Vagina (tissue), 2 donors: Measurements from ENCODE around the gene SLC30A2.

Experiments
- POLR2AphosphoS5 ChIP-seq, 2 donors: sonication (generic); formaldehyde crosslinking; IDR thresholded peaks; one replicate each; pipeline ENCODE4 v1.9.0; 2017; ENCODE audit warnings: antibody characterized with exemption in 2 of 2, mild to moderate bottlenecking in 2 of 2, low read depth in 1 of 2; ENCODE audit not compliant: insufficient read depth in 1 of 2
- TF ChIP-seq, protein P1 (sequence below), 3 experiments: fragments of 450-650 bp in 2 of 3; fragments of 200-600 bp in 1 of 3; sonication (generic) in 1 of 3; IDR thresholded peaks; one replicate each; pipeline ENCODE4 v1.5.1; 2017 to 2019; ENCODE audit warnings: antibody characterized with exemption in 3 of 3, mild to moderate bottlenecking in 2 of 3, moderate library complexity in 2 of 3

DNA sequence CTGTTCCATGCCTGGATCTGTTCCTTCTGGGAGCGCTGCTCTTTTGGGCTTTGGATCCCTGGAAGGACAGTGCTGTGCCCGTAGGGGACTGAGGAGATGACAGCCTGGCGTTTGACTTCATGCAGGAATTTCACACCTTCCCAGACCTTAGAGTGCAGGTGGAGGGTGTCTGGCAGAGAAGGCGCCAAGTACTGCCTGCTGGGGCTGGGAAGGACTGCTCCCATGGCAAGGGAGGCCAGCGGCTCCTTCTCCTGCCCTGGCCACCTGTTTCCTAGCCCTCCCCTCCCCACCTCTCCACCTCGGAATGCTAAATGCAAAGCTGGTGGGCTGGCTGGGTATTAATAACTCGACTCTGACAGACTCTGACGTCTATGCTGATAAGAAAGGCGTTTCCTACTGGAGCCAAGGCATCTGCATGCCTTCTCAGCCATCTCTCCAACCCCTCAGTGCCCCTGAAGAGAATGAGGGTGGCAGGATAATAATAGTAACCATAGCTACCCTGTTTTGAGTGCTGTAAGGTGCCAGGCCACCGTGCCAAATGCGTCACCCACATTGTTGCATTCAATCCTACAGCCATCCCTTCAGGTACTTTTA lies 48.3 kb upstream of the SLC30A2 start:
- TF ChIP-seq, protein P1, sequence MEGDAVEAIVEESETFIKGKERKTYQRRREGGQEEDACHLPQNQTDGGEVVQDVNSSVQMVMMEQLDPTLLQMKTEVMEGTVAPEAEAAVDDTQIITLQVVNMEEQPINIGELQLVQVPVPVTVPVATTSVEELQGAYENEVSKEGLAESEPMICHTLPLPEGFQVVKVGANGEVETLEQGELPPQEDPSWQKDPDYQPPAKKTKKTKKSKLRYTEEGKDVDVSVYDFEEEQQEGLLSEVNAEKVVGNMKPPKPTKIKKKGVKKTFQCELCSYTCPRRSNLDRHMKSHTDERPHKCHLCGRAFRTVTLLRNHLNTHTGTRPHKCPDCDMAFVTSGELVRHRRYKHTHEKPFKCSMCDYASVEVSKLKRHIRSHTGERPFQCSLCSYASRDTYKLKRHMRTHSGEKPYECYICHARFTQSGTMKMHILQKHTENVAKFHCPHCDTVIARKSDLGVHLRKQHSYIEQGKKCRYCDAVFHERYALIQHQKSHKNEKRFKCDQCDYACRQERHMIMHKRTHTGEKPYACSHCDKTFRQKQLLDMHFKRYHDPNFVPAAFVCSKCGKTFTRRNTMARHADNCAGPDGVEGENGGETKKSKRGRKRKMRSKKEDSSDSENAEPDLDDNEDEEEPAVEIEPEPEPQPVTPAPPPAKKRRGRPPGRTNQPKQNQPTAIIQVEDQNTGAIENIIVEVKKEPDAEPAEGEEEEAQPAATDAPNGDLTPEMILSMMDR (IDR thresholded peaks at IDR 0.05), result no peak
- TF ChIP-seq POLR2AphosphoS5 (IDR thresholded peaks at IDR 0.05; ENCODE audit: insufficient read depth in 1 of 2, low read depth in 1 of 2), result no peak
